Fibroblast of mammary gland (primary cell): ENCODE results near the gene PDE7B.

ENCODE experiments used
- DNase-seq: peaks from one replicate; pipeline ENCODE4 v3.0.0-alpha.2; 2010; ENCODE audit warnings: low read depth
- H3K4me3 ChIP-seq: 2 replicates; pipeline ENCODE4 v1.5.1; 2011; ENCODE audit warnings: low read depth, mild to moderate bottlenecking, low read length, moderate library complexity; ENCODE audit not compliant: control insufficient read depth
- CTCF ChIP-seq: conservative IDR thresholded peaks from 2 replicates; pipeline ENCODE4 v1.5.1; 2011; ENCODE audit warnings: low read depth, low read length, inconsistent platforms; ENCODE audit not compliant: control insufficient read depth, insufficient read depth

Gene PDE7B

GRCh38 chr6:136181861-136182260 is 330.4 kb downstream of the PDE7B start:
- no peak for TF ChIP-seq CTCF
- no peak overlapping the region for H3K4me3 ChIP-seq
- no peak for DNase-seq

- TF ChIP-seq CTCF, result no peak
- no peak for DNase-seq
Measured at GRCh38 chr6:136184738-136185137, 333.2 kb downstream of the PDE7B start.

GRCh38 chr6:136186363-136186762 is 334.9 kb downstream of the PDE7B start:
- no peak for TF ChIP-seq CTCF
- no peak overlapping the region for H3K4me3 ChIP-seq
- DNase-seq, result no peak

More at GRCh38 chr6:136184738-136185137, 333.2 kb downstream of the PDE7B start:
- H3K4me3 ChIP-seq, result no peak overlapping the region

- no peak for TF ChIP-seq CTCF
- no peak for DNase-seq
- no peak overlapping the region for H3K4me3 ChIP-seq
Measured at GRCh38 chr6:136188486-136188885, 337.0 kb downstream of the PDE7B start.

GRCh38 chr6:136189104-136189503 is 337.6 kb downstream of the PDE7B start:
- TF ChIP-seq CTCF, result no peak
- H3K4me3 ChIP-seq, result no peak overlapping the region
- DNase-seq, result no peak

GRCh38 chr6:136191606-136192312 is 340.3 kb downstream of the PDE7B start:
- H3K4me3 ChIP-seq, result no peak overlapping the region
- no peak for TF ChIP-seq CTCF
- DNase-seq, result no peak

GRCh38 chr6:136192902-136193301 is 341.4 kb downstream of the PDE7B start:
- H3K4me3 ChIP-seq, result no peak overlapping the region
- no peak for TF ChIP-seq CTCF
- no peak for DNase-seq
